Progenitor cell of endocrine pancreas (in vitro differentiated cells): ENCODE data around the gene PDZD2. TPM values are rescaled to one million over a fixed set of nuclear protein-coding genes. Genes with fewer than 3 reads are reported as not detected.
"Not testable (repeated sequence)": the region's sequence is repeated elsewhere in the genome, so short reads cannot be mapped to it uniquely, and the experiment has no call there.

Experiments used
- DNase-seq: peaks from one replicate; pipeline ENCODE4 v3.0.0; 2021; ENCODE audit warnings: low spot score; ENCODE audit not compliant: unreplicated experiment
- H3K27ac Mint-ChIP-seq: 2 replicates; pipeline ENCODE4 v1.8.0; 2021; ENCODE audit warnings: mild to moderate bottlenecking, moderate library complexity, mixed read lengths
- H3K27me3 Mint-ChIP-seq: 2 replicates; pipeline ENCODE4 v1.8.0; 2021; ENCODE audit warnings: mixed read lengths
- H3K36me3 Mint-ChIP-seq: 2 replicates; pipeline ENCODE4 v1.8.0; 2022; ENCODE audit warnings: mixed read lengths; ENCODE audit not compliant: insufficient read depth
- H3K4me1 Mint-ChIP-seq: 2 replicates; pipeline ENCODE4 v1.8.0; 2021; ENCODE audit warnings: low read depth, mixed read lengths
- H3K4me3 Mint-ChIP-seq: 2 replicates; pipeline ENCODE4 v1.8.0; 2021; ENCODE audit warnings: low read depth, mild to moderate bottlenecking, moderate library complexity, mixed read lengths
- H3K9me3 Mint-ChIP-seq: 2 replicates; pipeline ENCODE4 v1.8.0; 2021; ENCODE audit warnings: low read depth, mixed read lengths
- CTCF ChIP-seq: fragments of 200-600 bp; sonication (generic); IDR thresholded peaks from one replicate; pipeline ENCODE4 v1.5.0; 2021; ENCODE audit warnings: antibody characterized with exemption, mild to moderate bottlenecking; ENCODE audit not compliant: unreplicated experiment
- total RNA-seq: library from RNA; stranded (reverse); gene quantifications from 2 replicates; pipeline ENCODE4 v1.2.1, GENCODE V29; 2021

The PDZD2 gene
- total RNA-seq, 1 donor from 2014 or later = 3.1 TPM

- no peaks in the 10 kb centered on the region for H3K36me3 Mint-ChIP-seq
- no peak for DNase-seq
- TF ChIP-seq CTCF = no peak
- no peak overlapping the region for H3K4me3 Mint-ChIP-seq
- no peaks in the 10 kb centered on the region for H3K4me1 Mint-ChIP-seq
- H3K27me3 Mint-ChIP-seq = no peaks in the 10 kb centered on the region
- H3K27ac Mint-ChIP-seq = no peak overlapping the region
- H3K9me3 Mint-ChIP-seq = no peaks in the 10 kb centered on the region
Measured at GRCh38 chr5:31728039-31728438, 89.1 kb downstream of the PDZD2 start.

- H3K27me3 Mint-ChIP-seq, H3K4me3 Mint-ChIP-seq, H3K27ac Mint-ChIP-seq, DNase-seq, H3K4me1 Mint-ChIP-seq, H3K36me3 Mint-ChIP-seq, H3K9me3 Mint-ChIP-seq: not testable (repeated sequence)
Measured at GRCh38 chr5:31728806-31729205, 89.9 kb downstream of the PDZD2 start.

- Mint-ChIP-seq H3K36me3 (no peaks in the 10 kb centered on the region), H3K27ac (no peak overlapping the region)
- TF ChIP-seq CTCF = no peak
Measured at GRCh38 chr5:31730139-31730538, 91.2 kb downstream of the PDZD2 start.

GRCh38 chr5:31731016-31731415, 92.1 kb downstream of the PDZD2 start:
- no peak for TF ChIP-seq CTCF
- DNase-seq = no peak
- Mint-ChIP-seq H3K36me3 (no peaks in the 10 kb centered on the region), H3K27me3 (no peaks in the 10 kb centered on the region), H3K9me3 (no peaks in the 10 kb centered on the region), H3K4me1 (no peaks in the 10 kb centered on the region), H3K4me3 (no peak overlapping the region), H3K27ac (no peak overlapping the region)

More at GRCh38 chr5:31730139-31730538, 91.2 kb downstream of the PDZD2 start:
- no peaks in the 10 kb centered on the region for H3K4me1 Mint-ChIP-seq
- DNase-seq = no peak
- no peaks in the 10 kb centered on the region for H3K9me3 Mint-ChIP-seq
- no peaks in the 10 kb centered on the region for H3K27me3 Mint-ChIP-seq
- H3K4me3 Mint-ChIP-seq = no peak overlapping the region

- no peak for TF ChIP-seq CTCF
- Mint-ChIP-seq H3K27me3 (no peaks in the 10 kb centered on the region), H3K4me1 (no peaks in the 10 kb centered on the region), H3K9me3 (no peaks in the 10 kb centered on the region), H3K27ac (no peak overlapping the region), H3K4me3 (no peak overlapping the region), H3K36me3 (no peaks in the 10 kb centered on the region)
- no peak for DNase-seq
Measured at GRCh38 chr5:31731710-31732301, 92.9 kb downstream of the PDZD2 start.

GRCh38 chr5:31732821-31733220, 93.9 kb downstream of the PDZD2 start:
- not testable (repeated sequence) for H3K4me3 Mint-ChIP-seq, H3K9me3 Mint-ChIP-seq, DNase-seq, H3K36me3 Mint-ChIP-seq, H3K27ac Mint-ChIP-seq, H3K4me1 Mint-ChIP-seq, H3K27me3 Mint-ChIP-seq
